HG03095 (cell line): ENCODE results near the gene FADS1.

ENCODE experiments used
- ATAC-seq: cut with Tn5 transposase; IDR thresholded peaks from one replicate; pipeline ENCODE4 v1.9.1; 2021; ENCODE audit warnings: moderate library complexity; ENCODE audit not compliant: unreplicated experiment

Gene FADS1

GRCh38 chr11:61846362-61847020 is 29.7 kb upstream of the FADS1 start:
- ATAC-seq, result no peak

- no peak for ATAC-seq
Observed at GRCh38 chr11:61844909-61845565, 28.2 kb upstream of the FADS1 start.

GRCh38 chr11:61842528-61842820 is 25.7 kb upstream of the FADS1 start:
- no peak for ATAC-seq

- no peak for ATAC-seq
Observed at GRCh38 chr11:61841636-61842527, 25.1 kb upstream of the FADS1 start.

GRCh38 chr11:61840371-61840770 is 23.6 kb upstream of the FADS1 start:
- no peak for ATAC-seq

GRCh38 chr11:61839742-61840141 is 22.9 kb upstream of the FADS1 start:
- ATAC-seq, result no peak

- ATAC-seq, result no peak
Observed at GRCh38 chr11:61838921-61839320, 22.1 kb upstream of the FADS1 start.

GRCh38 chr11:61838501-61838900 is 21.7 kb upstream of the FADS1 start:
- no peak for ATAC-seq

- no peak for ATAC-seq
Observed at GRCh38 chr11:61837411-61838005, 20.7 kb upstream of the FADS1 start.

- ATAC-seq, result no peak
Observed at GRCh38 chr11:61836193-61836592, 19.4 kb upstream of the FADS1 start.

GRCh38 chr11:61834278-61835048 is 17.7 kb upstream of the FADS1 start:
- peak; percentile 92 for ATAC-seq

GRCh38 chr11:61833926-61834277 is 17.1 kb upstream of the FADS1 start:
- ATAC-seq, result no peak

- no peak for ATAC-seq
Observed at GRCh38 chr11:61833471-61833870, 16.7 kb upstream of the FADS1 start.

GRCh38 chr11:61832754-61833153 is 16.0 kb upstream of the FADS1 start:
- no peak for ATAC-seq

- ATAC-seq, result no peak
Observed at GRCh38 chr11:61832207-61832606, 15.4 kb upstream of the FADS1 start.

GRCh38 chr11:61830237-61831105 is 13.7 kb upstream of the FADS1 start:
- ATAC-seq, result no peak

GRCh38 chr11:61829806-61830205 is 13.0 kb upstream of the FADS1 start:
- no peak for ATAC-seq

- no peak for ATAC-seq
Observed at GRCh38 chr11:61828629-61829407, 12.0 kb upstream of the FADS1 start.

GRCh38 chr11:61828379-61828628 is 11.5 kb upstream of the FADS1 start:
- ATAC-seq, result no peak
